KMS-11 (cell line): ENCODE data around the gene ZBTB20.

Experiments
- H2AFZ ChIP-seq: fragments of 200-600 bp; sonication (generic); 2 replicates; pipeline ENCODE4 v1.6.1; 2016; ENCODE audit warnings: antibody characterized with exemption, mixed run types, low read depth
- H3K27ac ChIP-seq: fragments of 200-600 bp; sonication (generic); 2 replicates; pipeline ENCODE4 v1.6.1; 2016; ENCODE audit warnings: mild to moderate bottlenecking, mixed run types
- H3K27me3 ChIP-seq: fragments of 200-600 bp; sonication (generic); 2 replicates; pipeline ENCODE4 v1.6.1; 2017; ENCODE audit warnings: mild to moderate bottlenecking, low read depth, mixed run types, moderate library complexity; ENCODE audit not compliant: insufficient read depth
- H3K36me3 ChIP-seq: fragments of 200-600 bp; sonication (generic); 2 replicates; pipeline ENCODE4 v1.6.1; 2017; ENCODE audit warnings: mild to moderate bottlenecking, mixed run types; ENCODE audit not compliant: insufficient read depth
- H3K4me1 ChIP-seq: fragments of 200-600 bp; sonication (generic); 2 replicates; pipeline ENCODE4 v1.6.1; 2016; ENCODE audit warnings: mild to moderate bottlenecking, low read depth, mixed run types; ENCODE audit not compliant: poor library complexity, severe bottlenecking
- H3K4me2 ChIP-seq: fragments of 200-600 bp; sonication (generic); 2 replicates; pipeline ENCODE4 v1.7.0; 2016; ENCODE audit warnings: mild to moderate bottlenecking, mixed run types
- H3K4me3 ChIP-seq: fragments of 200-600 bp; sonication (generic); IDR thresholded peaks from 2 replicates; pipeline ENCODE4 v1.6.1; 2017; ENCODE audit warnings: low read depth, low read length, mixed read lengths; ENCODE audit not compliant: insufficient read depth
- H3K79me2 ChIP-seq: fragments of 200-600 bp; sonication (generic); 2 replicates; pipeline ENCODE4 v1.6.1; 2016; ENCODE audit warnings: low read depth, mixed run types; ENCODE audit not compliant: insufficient read depth
- H3K9ac ChIP-seq: fragments of 200-600 bp; sonication (generic); 2 replicates; pipeline ENCODE4 v1.6.1; 2016; ENCODE audit warnings: mild to moderate bottlenecking, mixed run types
- H4K20me1 ChIP-seq: fragments of 200-600 bp; sonication (generic); 2 replicates; pipeline ENCODE4 v1.6.1; 2016; ENCODE audit warnings: mild to moderate bottlenecking, mixed run types; ENCODE audit not compliant: insufficient read depth
- TF ChIP-seq, protein P1 (sequence below): fragments of 200-600 bp; sonication (generic); conservative IDR thresholded peaks from 2 replicates; pipeline ENCODE4 v1.6.1; 2017; ENCODE audit warnings: low read depth, mild to moderate bottlenecking, antibody characterized with exemption, low read length, moderate library complexity, mixed read lengths

ZBTB20 gene

DNA sequence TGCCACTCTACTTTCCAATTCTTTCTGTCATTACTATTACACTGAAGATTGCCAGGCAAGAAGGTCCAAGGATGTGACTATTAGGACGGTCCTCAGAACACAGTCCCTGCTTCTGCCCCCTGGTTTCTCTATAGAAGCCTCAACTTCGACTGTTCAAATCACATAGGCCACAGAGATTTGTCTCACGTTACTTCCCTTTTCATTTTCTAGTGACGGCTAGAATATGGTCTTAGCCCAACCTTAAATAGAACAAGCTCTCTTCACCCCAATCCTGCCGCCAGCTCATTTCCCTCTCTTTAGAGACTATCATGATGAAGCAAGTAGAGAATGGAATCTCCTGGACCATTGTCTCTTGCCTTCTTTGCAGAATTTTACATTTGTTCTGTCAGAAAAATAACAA lies 768.3 kb downstream of the ZBTB20 start:
- H3K4me2 ChIP-seq = no peak overlapping the region
- H3K36me3 ChIP-seq = no peaks in the 10 kb centered on the region
- H3K79me2 ChIP-seq = no peaks in the 10 kb centered on the region
- H3K4me3 ChIP-seq = no peak overlapping the region
- H4K20me1 ChIP-seq = no peaks in the 10 kb centered on the region
- no peaks in the 10 kb centered on the region for H3K27me3 ChIP-seq
- no peak overlapping the region for H2AFZ ChIP-seq
- H3K4me1 ChIP-seq = no peaks in the 10 kb centered on the region
- TF ChIP-seq, protein P1, sequence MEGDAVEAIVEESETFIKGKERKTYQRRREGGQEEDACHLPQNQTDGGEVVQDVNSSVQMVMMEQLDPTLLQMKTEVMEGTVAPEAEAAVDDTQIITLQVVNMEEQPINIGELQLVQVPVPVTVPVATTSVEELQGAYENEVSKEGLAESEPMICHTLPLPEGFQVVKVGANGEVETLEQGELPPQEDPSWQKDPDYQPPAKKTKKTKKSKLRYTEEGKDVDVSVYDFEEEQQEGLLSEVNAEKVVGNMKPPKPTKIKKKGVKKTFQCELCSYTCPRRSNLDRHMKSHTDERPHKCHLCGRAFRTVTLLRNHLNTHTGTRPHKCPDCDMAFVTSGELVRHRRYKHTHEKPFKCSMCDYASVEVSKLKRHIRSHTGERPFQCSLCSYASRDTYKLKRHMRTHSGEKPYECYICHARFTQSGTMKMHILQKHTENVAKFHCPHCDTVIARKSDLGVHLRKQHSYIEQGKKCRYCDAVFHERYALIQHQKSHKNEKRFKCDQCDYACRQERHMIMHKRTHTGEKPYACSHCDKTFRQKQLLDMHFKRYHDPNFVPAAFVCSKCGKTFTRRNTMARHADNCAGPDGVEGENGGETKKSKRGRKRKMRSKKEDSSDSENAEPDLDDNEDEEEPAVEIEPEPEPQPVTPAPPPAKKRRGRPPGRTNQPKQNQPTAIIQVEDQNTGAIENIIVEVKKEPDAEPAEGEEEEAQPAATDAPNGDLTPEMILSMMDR = no peak
- H3K27ac ChIP-seq = no peak overlapping the region
- no peak overlapping the region for H3K9ac ChIP-seq

DNA sequence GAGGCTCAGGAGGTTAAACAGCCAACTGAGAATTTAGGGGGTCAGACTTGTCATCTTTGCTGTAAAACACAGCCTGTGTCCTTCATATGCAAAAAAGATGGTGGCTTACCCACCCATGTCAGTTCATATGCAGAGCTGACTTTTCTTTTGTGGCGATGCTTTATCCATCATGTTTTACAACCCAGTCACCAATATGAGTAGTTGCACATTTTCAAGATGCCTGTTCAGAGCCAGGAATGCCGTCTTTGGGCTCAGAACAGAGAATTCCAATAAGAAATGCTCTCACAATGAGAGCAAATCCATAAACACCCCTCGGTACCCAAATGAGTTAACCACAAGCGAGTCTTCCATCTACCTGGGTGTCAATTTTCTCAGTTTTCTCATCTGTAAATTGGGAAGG lies 769.7 kb downstream of the ZBTB20 start:
- Histone ChIP-seq H3K4me2 (no peak overlapping the region), H4K20me1 (no peaks in the 10 kb centered on the region), H3K4me1 (no peaks in the 10 kb centered on the region), H3K27ac (no peak overlapping the region), H3K79me2 (no peaks in the 10 kb centered on the region), H3K4me3 (no peak overlapping the region), H3K27me3 (no peaks in the 10 kb centered on the region), H3K9ac (no peak overlapping the region), H3K36me3 (no peaks in the 10 kb centered on the region), H2AFZ (no peak overlapping the region)
- TF ChIP-seq, protein P1 = no peak

DNA sequence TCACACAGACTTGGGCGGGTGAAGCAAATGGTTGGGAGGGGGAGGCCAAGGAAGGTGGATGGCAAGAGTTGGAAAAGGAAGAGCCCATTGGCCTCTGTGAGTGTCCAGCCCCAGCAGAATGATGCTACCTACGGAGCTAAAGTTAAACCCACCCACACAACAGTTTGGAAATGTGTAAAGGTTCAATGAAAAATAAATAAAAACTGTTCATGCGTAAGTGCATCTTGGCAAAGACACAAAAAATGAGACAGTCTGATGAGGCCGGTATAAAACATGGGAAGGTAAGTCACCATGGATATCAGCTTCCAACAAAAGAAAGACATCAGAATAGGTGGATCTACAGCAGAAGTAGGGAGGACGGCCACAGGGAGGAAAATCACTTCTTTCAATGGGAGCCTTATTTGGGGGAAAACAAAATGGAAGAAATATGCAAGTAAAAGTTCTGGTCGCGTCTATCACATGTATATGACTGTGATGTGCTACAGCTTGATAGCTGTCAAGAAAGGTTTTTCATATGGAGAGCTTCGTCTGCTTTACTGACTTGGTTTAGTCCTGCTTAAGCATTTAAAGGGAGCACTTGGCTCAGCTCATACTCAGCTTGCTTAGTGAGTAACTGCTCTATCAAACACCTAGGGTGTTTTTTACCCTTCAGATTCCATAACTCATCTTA lies 770.4 kb downstream of the ZBTB20 start:
- Histone ChIP-seq H4K20me1 (no peaks in the 10 kb centered on the region), H2AFZ (no peak overlapping the region), H3K4me3 (no peak overlapping the region), H3K9ac (no peak overlapping the region), H3K79me2 (no peaks in the 10 kb centered on the region), H3K4me2 (no peak overlapping the region), H3K27ac (no peak overlapping the region), H3K36me3 (no peaks in the 10 kb centered on the region), H3K27me3 (no peaks in the 10 kb centered on the region), H3K4me1 (no peaks in the 10 kb centered on the region)
- TF ChIP-seq, protein P1 = no peak

DNA sequence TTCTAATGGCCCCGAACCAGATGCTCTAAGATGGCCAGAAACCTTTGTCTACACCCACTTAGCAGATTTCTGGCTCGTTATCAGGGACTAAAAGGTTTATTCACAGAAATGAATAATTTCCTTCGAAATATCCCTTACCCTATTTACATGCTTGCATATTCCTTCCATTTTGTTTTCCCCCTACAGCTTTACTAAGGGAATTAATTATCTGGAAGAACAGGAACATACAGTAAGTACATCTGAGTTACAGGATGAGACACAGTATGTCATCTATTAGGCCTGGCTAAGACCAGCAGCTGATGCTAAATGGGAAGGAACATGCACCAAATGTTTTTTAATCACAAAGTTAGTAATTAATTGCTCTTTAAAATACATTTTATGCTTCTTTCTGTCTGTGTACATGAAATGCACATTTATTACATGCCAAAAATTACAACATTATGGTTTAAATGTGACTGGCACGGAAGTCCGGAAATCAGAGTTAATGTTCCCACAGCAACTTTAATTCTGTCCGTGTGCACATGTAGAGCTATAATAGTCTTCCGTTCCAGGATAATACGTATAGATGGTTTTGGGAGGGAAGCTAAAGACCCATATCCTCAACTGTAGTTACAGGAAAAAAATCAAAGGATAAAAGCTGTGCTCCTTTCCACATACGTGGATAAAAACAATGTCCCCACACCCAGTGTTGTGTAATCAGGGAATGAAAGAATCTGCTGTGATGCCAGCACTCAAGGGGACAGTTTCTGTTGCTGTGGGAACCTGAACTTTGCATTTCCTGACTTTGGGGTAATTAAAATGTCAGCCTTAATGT lies 771.3 kb downstream of the ZBTB20 start:
- no peaks in the 10 kb centered on the region for H4K20me1 ChIP-seq
- no peak overlapping the region for H3K9ac ChIP-seq
- H3K79me2 ChIP-seq = no peaks in the 10 kb centered on the region
- no peak overlapping the region for H3K4me3 ChIP-seq
- TF ChIP-seq, protein P1 = no peak
- H3K27me3 ChIP-seq = no peaks in the 10 kb centered on the region
- no peak overlapping the region for H3K27ac ChIP-seq
- no peaks in the 10 kb centered on the region for H3K4me1 ChIP-seq
- H3K4me2 ChIP-seq = no peak overlapping the region
- H3K36me3 ChIP-seq = no peaks in the 10 kb centered on the region
- H2AFZ ChIP-seq = no peak overlapping the region
